ENCODE measurements around the gene KDSR.

The KDSR gene

GRCh38 chr18:63367053-63367953 is at the start of gene KDSR:
TSS of gene KDSR (minus strand) at chr18:63367206. CDS start at chr18:63367118, 88 bp downstream.
- DNase-seq: peak; percentile 93

GRCh38 chr18:63412953-63413352 is 45.9 kb upstream of the KDSR start:
- DNase-seq: no peak

- no peak for DNase-seq
Observed at GRCh38 chr18:63410792-63411191, 43.8 kb upstream of the KDSR start.

- no peak for DNase-seq
Observed at GRCh38 chr18:63409301-63409700, 42.3 kb upstream of the KDSR start.

GRCh38 chr18:63407734-63408133 is 40.7 kb upstream of the KDSR start:
- no peak for DNase-seq

- DNase-seq: no peak
Observed at GRCh38 chr18:63405986-63406385, 39.0 kb upstream of the KDSR start.

GRCh38 chr18:63402246-63403162 is 35.5 kb upstream of the KDSR start:
- no peak for DNase-seq

GRCh38 chr18:63399300-63399699 is 32.3 kb upstream of the KDSR start:
- no peak for DNase-seq

GRCh38 chr18:63397349-63397748 is 30.3 kb upstream of the KDSR start:
- no peak for DNase-seq

- DNase-seq: no peak
Observed at GRCh38 chr18:63395503-63395902, 28.5 kb upstream of the KDSR start.

GRCh38 chr18:63394954-63395353 is 27.9 kb upstream of the KDSR start:
- DNase-seq: no peak

GRCh38 chr18:63387861-63388260 is 20.9 kb upstream of the KDSR start:
- DNase-seq: no peak

GRCh38 chr18:63382843-63383242 is 15.8 kb upstream of the KDSR start:
- DNase-seq: no peak

GRCh38 chr18:63379639-63379962 is 12.6 kb upstream of the KDSR start:
- no peak for DNase-seq

GRCh38 chr18:63378919-63379638 is 12.1 kb upstream of the KDSR start:
- no peak for DNase-seq

- no peak for DNase-seq
Observed at GRCh38 chr18:63377275-63377980, 10.4 kb upstream of the KDSR start.

GRCh38 chr18:63376538-63376937 is 9.5 kb upstream of the KDSR start:
- no peak for DNase-seq

GRCh38 chr18:63374540-63374939 is 7.5 kb upstream of the KDSR start:
- no peak for DNase-seq

- DNase-seq: no peak
Observed at GRCh38 chr18:63373161-63373560, 6.2 kb upstream of the KDSR start.

GRCh38 chr18:63368611-63369010 is 1.6 kb upstream of the KDSR start:
- DNase-seq: no peak

GRCh38 chr18:63366213-63367052 is 573 bp downstream of the KDSR start:
- peak; percentile 2 for DNase-seq

GRCh38 chr18:63365876-63366212 is 1.2 kb downstream of the KDSR start:
- DNase-seq: no peak
